NOMO-1 (cell line): Measurements from ENCODE around the gene GXYLT2.
"Not testable (repeated sequence)": the region's sequence is repeated elsewhere in the genome, so short reads cannot be mapped to it uniquely, and the experiment has no call there.

Experiments used
- DNase-seq, 2 experiments: peaks; one replicate each; lab custom pipeline; 2025; ENCODE audit not compliant: unreplicated experiment in 2 of 2; lab: John Stamatoyannopoulos, UW

Gene GXYLT2

DNA sequence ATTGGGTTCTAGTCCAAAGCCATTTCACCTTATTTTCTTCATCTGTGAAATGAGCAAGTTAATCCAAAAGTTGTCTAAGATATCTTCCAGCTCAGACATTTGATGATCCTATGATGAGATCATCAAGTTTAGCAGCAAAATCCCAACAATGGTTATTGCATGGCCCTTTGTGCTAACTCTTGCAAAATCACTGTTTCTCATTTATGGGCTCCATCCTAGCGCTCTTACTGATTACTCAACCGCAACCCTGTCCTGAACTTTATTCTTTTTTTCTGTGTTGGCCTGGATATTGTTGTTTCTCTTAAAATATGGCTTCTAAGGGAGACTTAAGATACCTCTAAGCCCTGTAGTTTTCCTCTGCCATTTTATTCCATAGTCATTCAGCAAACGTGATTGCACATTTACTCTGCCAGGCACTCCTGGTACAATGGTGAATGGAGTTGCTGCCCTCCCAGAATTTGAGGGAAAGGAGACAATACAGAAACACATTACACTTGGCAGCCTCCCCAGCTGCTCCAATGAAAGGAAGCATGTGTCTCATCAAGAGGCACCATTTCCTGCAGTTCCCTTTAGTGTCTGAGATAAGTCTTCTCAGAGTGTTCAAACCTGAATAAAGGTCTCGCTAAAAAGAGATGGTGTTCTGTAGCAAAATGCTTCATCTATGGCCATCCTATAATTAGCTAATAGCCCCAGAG lies 4.4 kb downstream of the GXYLT2 start:
- peak in 1 of 2 experiments; percentile 1 for DNase-seq

DNA sequence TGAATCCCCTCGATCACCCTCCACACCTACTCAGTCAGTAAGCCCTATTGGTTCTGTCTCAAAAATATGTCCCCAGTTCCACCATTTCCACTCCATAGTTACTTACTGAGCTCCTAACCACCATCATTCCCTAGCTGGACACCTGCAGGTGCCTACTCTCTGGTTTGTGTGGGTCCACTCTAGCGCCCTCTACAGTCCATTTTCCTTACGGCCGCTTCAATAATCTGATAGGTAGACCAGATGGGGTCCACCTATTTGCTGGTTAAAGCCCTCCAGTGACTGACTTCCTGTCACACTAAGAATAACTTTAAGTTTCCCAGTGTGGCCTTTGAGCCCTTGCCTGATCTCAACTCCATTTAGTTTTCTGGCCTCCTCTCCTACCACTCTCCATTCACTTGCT lies 5.0 kb downstream of the GXYLT2 start:
- DNase-seq = no peak

- peak; percentile 69 to 88 for DNase-seq
These were observed 7.2 kb downstream of the GXYLT2 start for GRCh38 chr3:72894976-72895552.

- no peak for DNase-seq
These were observed 9.3 kb downstream of the GXYLT2 start for GRCh38 chr3:72896996-72897757.

DNA sequence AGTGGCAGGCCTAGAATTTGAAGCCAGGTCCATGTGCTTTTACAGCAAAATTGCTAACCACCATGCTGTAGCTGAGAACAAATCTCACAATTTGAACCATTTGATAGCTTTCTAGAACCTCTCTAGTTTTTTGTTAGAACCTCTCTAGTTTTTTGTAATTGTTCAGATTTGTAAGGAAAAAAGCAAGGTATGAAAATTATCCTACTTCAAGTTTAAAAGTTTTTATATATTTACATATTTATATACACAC lies 9.8 kb downstream of the GXYLT2 start:
- DNase-seq = no peak

DNA sequence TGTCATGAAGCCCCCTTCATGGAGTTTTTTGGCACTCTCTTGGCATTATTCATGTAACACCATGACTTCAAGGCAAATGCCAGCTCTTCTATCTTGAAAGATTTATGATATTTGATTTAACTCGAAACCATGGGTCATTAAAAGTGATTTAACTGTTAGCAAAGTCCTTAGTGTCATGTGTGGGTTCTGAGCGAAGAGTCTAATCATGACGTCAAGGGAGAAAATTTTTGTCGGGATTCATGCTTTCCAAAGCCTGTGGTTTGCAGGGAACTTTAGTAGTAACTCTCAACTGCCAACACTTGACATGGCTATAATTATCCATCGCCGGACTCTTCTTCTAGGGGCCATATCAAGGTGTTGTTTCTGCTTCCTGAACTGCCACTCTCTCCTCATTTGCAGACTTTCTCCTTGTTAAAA lies 11.5 kb downstream of the GXYLT2 start:
- DNase-seq = no peak

- no peak for DNase-seq
These were observed 12.2 kb downstream of the GXYLT2 start for GRCh38 chr3:72900048-72900447.

GRCh38 chr3:72901840-72902239 lies 14.0 kb downstream of the GXYLT2 start:
- no peak for DNase-seq

DNA sequence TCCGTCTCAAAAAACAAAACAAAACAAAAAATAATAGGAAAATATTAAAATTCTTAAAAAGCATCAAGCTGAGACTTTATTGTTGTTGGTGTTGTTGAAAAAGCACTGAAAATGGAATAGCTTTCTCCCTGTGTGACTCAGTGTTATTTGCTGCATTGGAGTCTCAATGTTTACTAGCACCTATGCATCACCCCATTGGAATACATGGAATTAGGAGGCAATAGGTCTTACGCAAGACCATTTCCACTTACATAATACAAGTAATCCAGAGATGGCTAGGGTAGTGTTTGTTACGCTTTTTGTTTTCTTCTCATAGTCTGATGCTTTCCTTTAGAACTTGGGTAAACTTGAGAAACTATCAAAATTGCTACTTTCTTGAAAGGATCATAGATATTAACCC lies 15.2 kb downstream of the GXYLT2 start:
- DNase-seq = no peak

DNA sequence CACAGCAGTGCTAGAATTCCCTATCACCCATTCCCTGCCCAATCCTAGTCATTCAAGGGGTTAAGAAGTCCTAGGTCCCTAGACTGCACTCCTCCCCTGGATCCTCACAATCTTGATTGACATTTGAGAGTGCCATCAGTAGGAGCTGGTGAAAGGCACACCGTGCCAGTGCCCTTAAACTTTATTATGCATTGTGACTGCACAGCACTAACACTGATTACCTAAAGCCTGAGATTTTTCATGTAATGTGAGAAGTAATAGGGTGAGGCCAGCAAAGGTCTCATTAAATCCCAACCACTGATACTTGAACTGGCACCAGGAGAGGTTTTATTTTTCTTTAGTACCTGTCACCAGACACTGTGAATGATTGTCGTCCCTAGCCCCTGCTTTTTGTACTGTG lies 16.3 kb downstream of the GXYLT2 start:
- DNase-seq = no peak

DNA sequence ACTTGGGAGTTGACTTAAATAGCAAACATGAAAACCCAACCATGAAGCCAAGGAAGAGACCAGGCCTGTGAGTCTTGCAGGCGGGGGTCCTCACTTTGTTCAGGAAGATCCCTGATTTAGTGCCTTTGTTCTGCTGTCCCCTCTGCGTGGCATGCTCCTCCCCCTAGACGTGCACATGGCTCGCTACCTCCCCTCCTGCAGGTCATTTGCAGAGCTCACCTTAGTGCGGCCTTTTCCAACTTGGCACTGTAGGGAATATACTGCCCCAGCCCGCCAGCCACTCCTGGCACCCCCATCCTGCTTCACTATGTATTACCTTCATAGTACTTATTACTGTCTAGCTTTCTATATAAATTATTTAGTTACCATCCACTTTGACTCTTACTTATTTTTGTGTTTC lies 18.3 kb downstream of the GXYLT2 start:
- no peak for DNase-seq

GRCh38 chr3:72907131-72907711 lies 19.4 kb downstream of the GXYLT2 start:
- no peak for DNase-seq

GRCh38 chr3:72907731-72908620 lies 20.1 kb downstream of the GXYLT2 start:
- DNase-seq = no peak

- no peak for DNase-seq
These were observed 21.7 kb downstream of the GXYLT2 start for GRCh38 chr3:72909591-72909990.

DNA sequence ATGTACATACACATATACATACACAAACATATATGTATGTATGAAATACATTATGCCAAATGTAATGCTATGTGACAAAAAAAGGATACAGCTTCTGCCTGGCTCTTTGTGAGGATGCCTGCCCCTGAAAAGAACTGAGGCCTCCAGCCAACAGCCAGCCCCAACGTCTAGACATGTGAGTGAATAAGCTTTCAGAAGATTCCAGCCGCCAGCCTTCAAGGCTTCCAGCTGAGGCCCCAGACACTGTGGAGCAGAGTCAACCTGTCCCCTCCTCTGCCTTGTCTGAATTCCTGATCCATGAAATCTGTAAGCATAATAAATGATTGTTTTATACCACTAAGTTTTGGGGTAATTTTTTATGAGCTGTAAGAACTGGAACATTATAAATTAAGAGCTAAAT lies 24.7 kb downstream of the GXYLT2 start:
- no peak for DNase-seq

DNA sequence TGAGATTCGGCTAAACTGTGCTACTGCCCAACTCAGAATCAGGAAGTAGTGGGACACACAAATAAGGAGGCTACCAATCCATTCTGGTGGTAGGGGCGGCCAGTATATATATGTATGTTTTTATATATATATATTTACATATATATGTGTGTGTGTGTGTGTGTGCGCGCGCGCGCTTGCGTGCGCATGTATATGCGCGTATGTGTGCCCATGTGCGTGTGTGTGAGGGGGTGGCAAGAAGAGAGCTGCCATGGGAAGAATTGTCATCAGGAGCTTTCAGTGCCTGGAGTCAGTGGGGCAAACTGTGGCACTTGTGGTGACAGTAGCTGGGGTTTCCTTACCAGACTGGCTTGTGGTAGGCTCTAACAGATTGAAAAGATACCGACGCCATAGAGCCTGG lies 26.5 kb downstream of the GXYLT2 start:
- no peak for DNase-seq

DNA sequence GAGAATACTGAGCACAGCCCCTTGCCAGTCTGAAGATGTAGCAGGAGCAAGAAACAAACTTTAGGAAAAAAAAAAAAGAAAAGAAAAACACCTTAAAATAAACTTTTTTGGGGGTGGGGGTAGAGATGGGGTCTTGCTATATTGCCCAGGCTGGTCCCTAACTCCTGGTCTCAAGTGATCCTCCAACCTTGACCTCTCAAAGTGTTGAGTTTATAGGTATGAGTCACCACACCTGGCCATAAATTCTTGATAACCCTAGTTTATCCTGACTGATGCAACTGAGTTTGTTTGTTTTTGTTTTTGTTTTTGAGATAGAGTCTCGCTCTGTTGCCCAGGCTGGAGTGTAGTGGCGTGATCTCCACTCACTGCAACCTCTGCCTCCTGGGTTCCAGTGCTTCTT lies 28.4 kb downstream of the GXYLT2 start:
- no peak for DNase-seq

- DNase-seq = no peak
These were observed 31.7 kb downstream of the GXYLT2 start for GRCh38 chr3:72919520-72919919.

GRCh38 chr3:72924055-72924454 lies 36.2 kb downstream of the GXYLT2 start:
- DNase-seq = no peak

DNA sequence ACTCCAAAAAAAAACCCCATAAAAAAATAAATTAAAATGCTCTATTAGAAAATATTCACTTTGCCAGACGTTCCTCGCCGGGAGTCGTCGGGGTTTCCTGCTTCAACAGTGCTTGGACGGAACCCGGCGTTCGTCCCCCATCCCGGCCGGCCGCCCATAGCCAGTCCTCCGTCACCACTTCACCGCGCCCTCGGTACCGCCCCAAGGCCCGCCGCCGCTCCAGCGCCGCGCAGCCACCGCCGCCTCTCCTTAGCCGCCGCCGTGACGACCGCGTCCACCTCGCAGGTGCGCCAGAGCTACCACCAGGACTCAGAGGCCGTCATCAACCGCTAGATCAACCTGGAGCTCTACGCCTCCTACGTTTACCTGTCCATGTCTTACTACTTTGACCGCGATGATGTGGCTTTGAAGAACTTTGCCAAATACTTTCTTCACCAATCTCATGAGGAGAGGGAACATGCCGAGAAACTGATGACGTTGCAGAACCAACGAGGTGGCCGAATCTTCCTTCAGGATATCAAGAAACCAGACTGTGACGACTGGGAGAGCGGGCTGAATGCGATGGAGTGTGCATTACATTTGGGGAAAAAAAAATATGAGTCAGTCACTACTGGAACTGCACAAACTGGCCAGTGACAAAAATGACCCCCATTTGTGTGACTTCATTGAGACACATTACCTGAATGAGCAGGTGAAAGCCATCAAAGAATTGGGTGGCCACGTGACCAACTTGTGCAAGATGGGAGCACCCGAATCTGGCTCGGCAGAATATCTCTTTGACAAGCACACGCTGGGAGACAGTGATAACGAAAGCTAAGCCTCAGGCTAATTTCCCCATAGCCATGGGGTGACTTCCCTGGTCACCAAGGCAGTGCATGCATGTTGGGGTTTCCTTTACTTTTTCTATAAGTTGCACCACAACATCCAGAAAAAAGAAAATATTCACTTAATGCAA lies 41.2 kb downstream of the GXYLT2 start:
- DNase-seq = not testable (repeated sequence)
